A549 (cell line): ENCODE measurements around the gene WFIKKN1.

ENCODE experiments used
- CBX2 ChIP-seq: fragments of 200-600 bp; sonication (generic); IDR thresholded peaks from 2 replicates; pipeline ENCODE4 v1.6.1; 2016; ENCODE audit warnings: low read depth, mild to moderate bottlenecking, borderline replicate concordance
- CEBPB ChIP-seq, 2 experiments: fragments of >200 bp in 1 of 2; sonication (Bioruptor Twin) in 1 of 2; formaldehyde crosslinking in 1 of 2; IDR thresholded peaks; 2 replicates each; pipeline ENCODE4 v1.6.1; 2012 to 2016
- CTCF ChIP-seq: fragments of >200 bp; sonication (Bioruptor Twin); formaldehyde crosslinking; IDR thresholded peaks from 3 replicates; pipeline ENCODE4 v1.5.1; 2016
- EP300 ChIP-seq, 2 experiments: fragments of >200 bp; sonication (Bioruptor Twin); formaldehyde crosslinking; IDR thresholded peaks; 2 replicates in 1 of 2; 3 replicates in 1 of 2; pipeline ENCODE4 v1.6.1; 2016 to 2017
- GATA3 ChIP-seq: IDR thresholded peaks from 2 replicates; pipeline ENCODE4 v1.6.1; 2012; ENCODE audit warnings: borderline replicate concordance
- JUN ChIP-seq, 2 experiments: fragments of >200 bp; sonication (Bioruptor Twin); formaldehyde crosslinking; IDR thresholded peaks; 2 replicates in 1 of 2; 3 replicates in 1 of 2; pipeline ENCODE4 v1.6.1; 2016 to 2017
- MAFK ChIP-seq: fragments of 450-650 bp; IDR thresholded peaks from 2 replicates; pipeline ENCODE4 v1.6.1; 2014; ENCODE audit not compliant: partially characterized antibody
- RAD21 ChIP-seq, 2 experiments: fragments of >200 bp in 1 of 2; sonication (Bioruptor Twin) in 1 of 2; formaldehyde crosslinking in 1 of 2; IDR thresholded peaks in 1 of 2; conservative IDR thresholded peaks in 1 of 2; 2 replicates in 1 of 2; 3 replicates in 1 of 2; pipeline ENCODE4 v1.6.1; 2012 to 2018; ENCODE audit warnings: inconsistent platforms in 1 of 2
- RFX5 ChIP-seq: fragments of 450-650 bp; IDR thresholded peaks from 2 replicates; pipeline ENCODE4 v1.7.1; 2014; ENCODE audit warnings: antibody characterized with exemption, mild to moderate bottlenecking, moderate library complexity
- ZNF302 ChIP-seq: fragments of 250-450 bp; sonication (Bioruptor Pico); IDR thresholded peaks from 2 replicates; pipeline ENCODE4 v1.9.0; 2021; ENCODE audit warnings: inconsistent platforms, mild to moderate bottlenecking, moderate library complexity
- TF ChIP-seq, protein P1 (sequence below): fragments of 200-600 bp; sonication (generic); IDR thresholded peaks from 2 replicates; pipeline ENCODE4 v1.6.1; 2016; ENCODE audit warnings: antibody characterized with exemption, mild to moderate bottlenecking, moderate library complexity

GRCh38 chr16:593406-593805 lies 37.4 kb upstream of the WFIKKN1 start:
- TF ChIP-seq GATA3 (no peak), CTCF (no peak), CBX2 (no peak), RAD21 (conservative IDR thresholded peaks at IDR 0.05 in 1 of 2, IDR thresholded peaks at IDR 0.05 in 1 of 2) (no peak), JUN (IDR thresholded peaks at IDR 0.05) (no peak), EP300 (IDR thresholded peaks at IDR 0.05) (no peak), MAFK (no peak), ZNF302 (CRISPR knock-in tag) (no peak), RFX5 (no peak), CEBPB (IDR thresholded peaks at IDR 0.05) (no peak)
- TF ChIP-seq, protein P1, sequence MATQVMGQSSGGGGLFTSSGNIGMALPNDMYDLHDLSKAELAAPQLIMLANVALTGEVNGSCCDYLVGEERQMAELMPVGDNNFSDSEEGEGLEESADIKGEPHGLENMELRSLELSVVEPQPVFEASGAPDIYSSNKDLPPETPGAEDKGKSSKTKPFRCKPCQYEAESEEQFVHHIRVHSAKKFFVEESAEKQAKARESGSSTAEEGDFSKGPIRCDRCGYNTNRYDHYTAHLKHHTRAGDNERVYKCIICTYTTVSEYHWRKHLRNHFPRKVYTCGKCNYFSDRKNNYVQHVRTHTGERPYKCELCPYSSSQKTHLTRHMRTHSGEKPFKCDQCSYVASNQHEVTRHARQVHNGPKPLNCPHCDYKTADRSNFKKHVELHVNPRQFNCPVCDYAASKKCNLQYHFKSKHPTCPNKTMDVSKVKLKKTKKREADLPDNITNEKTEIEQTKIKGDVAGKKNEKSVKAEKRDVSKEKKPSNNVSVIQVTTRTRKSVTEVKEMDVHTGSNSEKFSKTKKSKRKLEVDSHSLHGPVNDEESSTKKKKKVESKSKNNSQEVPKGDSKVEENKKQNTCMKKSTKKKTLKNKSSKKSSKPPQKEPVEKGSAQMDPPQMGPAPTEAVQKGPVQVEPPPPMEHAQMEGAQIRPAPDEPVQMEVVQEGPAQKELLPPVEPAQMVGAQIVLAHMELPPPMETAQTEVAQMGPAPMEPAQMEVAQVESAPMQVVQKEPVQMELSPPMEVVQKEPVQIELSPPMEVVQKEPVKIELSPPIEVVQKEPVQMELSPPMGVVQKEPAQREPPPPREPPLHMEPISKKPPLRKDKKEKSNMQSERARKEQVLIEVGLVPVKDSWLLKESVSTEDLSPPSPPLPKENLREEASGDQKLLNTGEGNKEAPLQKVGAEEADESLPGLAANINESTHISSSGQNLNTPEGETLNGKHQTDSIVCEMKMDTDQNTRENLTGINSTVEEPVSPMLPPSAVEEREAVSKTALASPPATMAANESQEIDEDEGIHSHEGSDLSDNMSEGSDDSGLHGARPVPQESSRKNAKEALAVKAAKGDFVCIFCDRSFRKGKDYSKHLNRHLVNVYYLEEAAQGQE = no peak
